Erythroblast (primary cell): ENCODE data around the gene IL10RA.
"Not testable (repeated sequence)": the region's sequence is repeated elsewhere in the genome, so short reads cannot be mapped to it uniquely, and the experiment has no call there.

Source experiments
- GATA1 ChIP-seq: IDR thresholded peaks from 2 replicates; pipeline ENCODE4 v1.6.1; 2011; ENCODE audit warnings: low read depth, mild to moderate bottlenecking, control low read depth, low read length, moderate library complexity
- POLR2A ChIP-seq: IDR thresholded peaks from 2 replicates; pipeline ENCODE4 v1.6.1; 2011; ENCODE audit warnings: mild to moderate bottlenecking, low read length

- not testable (repeated sequence) for TF ChIP-seq POLR2A, GATA1
Measured at GRCh38 chr11:117948466-117948865, 37.7 kb upstream of the IL10RA start.
